Gastroesophageal sphincter (tissue), 4 donors: ENCODE results near the gene CREB1. TPM values are rescaled to one million over a fixed set of nuclear protein-coding genes. Genes with fewer than 3 reads are reported as not detected.
"Not testable (repeated sequence)": the region's sequence is repeated elsewhere in the genome, so short reads cannot be mapped to it uniquely, and the experiment has no call there.

Experiments used
- ATAC-seq: fragments of 150-250 bp; one replicate; pipeline ENCODE4 v1.9.1; 2016; ENCODE audit warnings: mild to moderate bottlenecking, moderate library complexity
- H3K27ac ChIP-seq, 4 donors: fragments of 200-600 bp; sonication (generic) in 3 of 4; 1 replicate in 3 of 4; 2 replicates in 1 of 4; pipeline ENCODE4 v1.5.1; 2016 to 2019
- H3K27me3 ChIP-seq: fragments of 200-600 bp; sonication (generic); one replicate; pipeline ENCODE4 v1.5.1; 2019
- H3K36me3 ChIP-seq, 2 donors: fragments of 200-600 bp; sonication (generic); one replicate each; pipeline ENCODE4 v1.5.1; 2019; ENCODE audit warnings: control low read depth in 1 of 2
- H3K4me1 ChIP-seq, 3 donors: fragments of 200-600 bp; sonication (generic); 1 replicate in 2 of 3; 2 replicates in 1 of 3; pipeline ENCODE4 v1.5.1; 2016 to 2019; ENCODE audit warnings: control low read depth in 2 of 3
- H3K4me3 ChIP-seq, 2 donors: fragments of 200-600 bp; sonication (generic); one replicate each; pipeline ENCODE4 v1.5.1; 2019; ENCODE audit warnings: mild to moderate bottlenecking in 1 of 2, moderate library complexity in 1 of 2
- H3K9me3 ChIP-seq, 3 donors: fragments of 200-600 bp; sonication (generic); one replicate each; pipeline ENCODE4 v1.5.1; 2017 to 2019; ENCODE audit warnings: control low read depth in 2 of 3
- EP300 ChIP-seq: sonication (generic); formaldehyde crosslinking; IDR thresholded peaks from one replicate; pipeline ENCODE4 v1.6.1; 2017; ENCODE audit warnings: antibody characterized with exemption, mild to moderate bottlenecking
- POLR2A ChIP-seq, 2 donors: fragments of 450-650 bp; IDR thresholded peaks; one replicate each; pipeline ENCODE4 v1.6.1; 2017; ENCODE audit warnings: antibody characterized with exemption in 2 of 2, mild to moderate bottlenecking in 2 of 2, moderate library complexity in 1 of 2
- POLR2AphosphoS5 ChIP-seq: sonication (generic); formaldehyde crosslinking; IDR thresholded peaks from one replicate; pipeline ENCODE4 v1.6.1; 2017; ENCODE audit warnings: antibody characterized with exemption
- WGBS, 2 donors: methylation state at CpG; one replicate each; pipeline ENCODE4 v1.1.5; 2018; ENCODE audit warnings: low coverage in 1 of 2; 5-methylcytosine and 5-hydroxymethylcytosine counted together
- total RNA-seq, 4 donors: library from RNA; depleted of rRNA; stranded (reverse); fragments of >200 nt; gene quantifications; one replicate each; pipeline ENCODE4 v1.1.0, GENCODE V29; 2016
- TF ChIP-seq, protein P1 (sequence below), 4 experiments: fragments of 200-600 bp in 2 of 4; fragments of 450-650 bp in 2 of 4; sonication (generic) in 1 of 4; IDR thresholded peaks; one replicate each; pipeline ENCODE4 v1.5.1; 2017 to 2019; ENCODE audit warnings: antibody characterized with exemption in 4 of 4, mild to moderate bottlenecking in 2 of 4, moderate library complexity in 2 of 4

Gene CREB1
- total RNA-seq, 4 donors from 2014 or later: 46.0 to 60.2 (median 57.5) TPM

DNA sequence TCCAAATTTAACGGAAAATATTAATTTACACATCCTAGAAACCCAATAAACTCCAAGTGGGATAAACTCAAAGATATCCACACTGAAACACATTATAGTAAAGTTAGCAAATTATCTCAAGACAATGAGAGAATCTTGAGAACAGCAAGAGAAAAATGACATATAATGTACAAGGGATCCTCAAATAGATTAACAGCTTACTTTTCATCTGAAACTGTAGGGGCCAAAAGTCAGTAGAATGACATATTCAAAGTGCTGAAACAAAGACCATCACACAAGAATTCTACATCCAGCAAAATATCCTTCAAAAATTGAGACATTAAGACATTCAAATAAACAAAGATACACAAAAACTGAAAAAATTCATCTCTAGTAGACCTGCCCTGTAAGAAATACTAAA is 114.1 kb downstream of the CREB1 start:
- no peaks in the 10 kb centered on the region for H3K36me3 ChIP-seq
- H3K4me3 ChIP-seq: no peak overlapping the region
- no peaks in the 10 kb centered on the region for H3K4me1 ChIP-seq
- WGBS, 2 donors: 100% methylated on average over 1 of the region's 1 CpG
- H3K27ac ChIP-seq: no peak overlapping the region
- no peaks in the 10 kb centered on the region for H3K27me3 ChIP-seq
- TF ChIP-seq EP300 (no peak), POLR2AphosphoS5 (no peak), POLR2A (IDR thresholded peaks at IDR 0.05) (no peak)
- TF ChIP-seq, protein P1, sequence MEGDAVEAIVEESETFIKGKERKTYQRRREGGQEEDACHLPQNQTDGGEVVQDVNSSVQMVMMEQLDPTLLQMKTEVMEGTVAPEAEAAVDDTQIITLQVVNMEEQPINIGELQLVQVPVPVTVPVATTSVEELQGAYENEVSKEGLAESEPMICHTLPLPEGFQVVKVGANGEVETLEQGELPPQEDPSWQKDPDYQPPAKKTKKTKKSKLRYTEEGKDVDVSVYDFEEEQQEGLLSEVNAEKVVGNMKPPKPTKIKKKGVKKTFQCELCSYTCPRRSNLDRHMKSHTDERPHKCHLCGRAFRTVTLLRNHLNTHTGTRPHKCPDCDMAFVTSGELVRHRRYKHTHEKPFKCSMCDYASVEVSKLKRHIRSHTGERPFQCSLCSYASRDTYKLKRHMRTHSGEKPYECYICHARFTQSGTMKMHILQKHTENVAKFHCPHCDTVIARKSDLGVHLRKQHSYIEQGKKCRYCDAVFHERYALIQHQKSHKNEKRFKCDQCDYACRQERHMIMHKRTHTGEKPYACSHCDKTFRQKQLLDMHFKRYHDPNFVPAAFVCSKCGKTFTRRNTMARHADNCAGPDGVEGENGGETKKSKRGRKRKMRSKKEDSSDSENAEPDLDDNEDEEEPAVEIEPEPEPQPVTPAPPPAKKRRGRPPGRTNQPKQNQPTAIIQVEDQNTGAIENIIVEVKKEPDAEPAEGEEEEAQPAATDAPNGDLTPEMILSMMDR (IDR thresholded peaks at IDR 0.05): no peak
- H3K9me3 ChIP-seq: no peaks in the 10 kb centered on the region
- ATAC-seq: no peak

DNA sequence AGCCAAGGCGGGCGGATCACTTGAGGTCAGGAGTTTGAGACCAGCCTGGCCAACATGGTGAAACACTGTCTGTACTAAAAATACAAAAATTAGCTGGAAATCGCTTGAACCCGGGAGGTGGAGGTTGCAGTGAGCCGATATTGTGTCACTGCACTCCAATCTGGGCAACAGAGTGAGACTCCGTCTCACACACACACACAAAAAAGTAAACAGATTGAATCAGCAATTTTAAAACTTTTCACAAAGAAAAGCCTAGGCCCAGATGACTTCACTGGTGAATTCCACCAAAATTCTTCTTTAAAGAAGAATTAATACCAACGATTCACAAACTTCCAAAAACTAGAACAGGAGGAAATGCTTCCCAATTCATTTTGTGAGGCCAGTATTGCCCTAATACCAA is 116.8 kb downstream of the CREB1 start:
- not testable (repeated sequence) for H3K4me1 ChIP-seq, H3K36me3 ChIP-seq, H3K4me3 ChIP-seq, ATAC-seq, H3K27ac ChIP-seq, H3K27me3 ChIP-seq, H3K9me3 ChIP-seq
- 89 to 91% methylated on average over 5 to 6 of the region's 7 CpGs for WGBS, 2 donors

Other genes starting within 250 kb of the CREB1 start
- gene METTL21A, start 95.4 kb downstream of the CREB1 start, total RNA-seq: 10 to 100 TPM in 2 of 4 donors, 1 to 10 TPM in 2; 7.9 to 24.2 (median 14.3) TPM
- 10 to 100 TPM; 11.0 to 20.9 (median 11.9) TPM for gene CCNYL1, start 181.7 kb downstream of the CREB1 start, total RNA-seq
- 10 to 100 TPM in 3 of 4 donors, 1 to 10 TPM in 1; 8.5 to 25.4 (median 15.5) TPM for gene FZD5, start 239.9 kb downstream of the CREB1 start, total RNA-seq